Suprapubic skin (tissue), 4 donors: ENCODE results near the gene TBC1D32. TPM values are rescaled to one million over a fixed set of nuclear protein-coding genes. Genes with fewer than 3 reads are reported as not detected.

ENCODE experiments used
- DNase-seq, 2 donors: peaks; one replicate each; pipeline ENCODE4 v3.0.0-alpha.2; 2019; ENCODE audit warnings: low spot score in 2 of 2
- H3K27ac ChIP-seq: fragments of 200-600 bp; sonication (generic); one replicate; pipeline ENCODE4 v1.5.1; 2019
- H3K27me3 ChIP-seq: fragments of 200-600 bp; sonication (generic); one replicate; pipeline ENCODE4 v1.5.1; 2019
- H3K36me3 ChIP-seq: fragments of 200-600 bp; sonication (generic); one replicate; pipeline ENCODE4 v1.5.1; 2019
- H3K4me1 ChIP-seq: fragments of 200-600 bp; sonication (generic); one replicate; pipeline ENCODE4 v1.5.1; 2019
- H3K4me3 ChIP-seq: fragments of 200-600 bp; sonication (generic); one replicate; pipeline ENCODE4 v1.5.1; 2019; ENCODE audit warnings: mild to moderate bottlenecking
- H3K9me3 ChIP-seq: fragments of 200-600 bp; sonication (generic); one replicate; pipeline ENCODE4 v1.5.1; 2019
- CTCF ChIP-seq, 2 donors: fragments of 200-600 bp in 1 of 2; fragments of 450-650 bp in 1 of 2; sonication (generic) in 1 of 2; IDR thresholded peaks; one replicate each; pipeline ENCODE4 v1.5.1; 2016 to 2019; ENCODE audit warnings: antibody characterized with exemption in 2 of 2, mild to moderate bottlenecking in 1 of 2, moderate library complexity in 1 of 2
- EP300 ChIP-seq: sonication (generic); formaldehyde crosslinking; IDR thresholded peaks from one replicate; pipeline ENCODE4 v1.6.1; 2017; ENCODE audit warnings: antibody characterized with exemption
- POLR2A ChIP-seq, 2 donors: fragments of 450-650 bp; IDR thresholded peaks; one replicate each; pipeline ENCODE4 v1.6.1; 2017; ENCODE audit warnings: antibody characterized with exemption in 2 of 2, mild to moderate bottlenecking in 2 of 2, moderate library complexity in 2 of 2
- POLR2AphosphoS5 ChIP-seq, 3 donors: sonication (generic); formaldehyde crosslinking; IDR thresholded peaks; one replicate each; pipeline ENCODE4 v1.6.1; 2017; ENCODE audit warnings: antibody characterized with exemption in 3 of 3
- WGBS: methylation state at CpG from one replicate; pipeline ENCODE4 v1.1.5; 2018; 5-methylcytosine and 5-hydroxymethylcytosine counted together
- total RNA-seq, 4 donors: library from RNA; depleted of rRNA; stranded (reverse); fragments of >200 nt; gene quantifications; one replicate each; pipeline ENCODE4 v1.1.0, GENCODE V29; 2016

TBC1D32 gene
- total RNA-seq, 4 donors from 2014 or later = 9.1 to 30.6 (median 14.1) TPM

- no peak for TF ChIP-seq POLR2AphosphoS5 (IDR thresholded peaks at IDR 0.05)
- TF ChIP-seq POLR2A (IDR thresholded peaks at IDR 0.05) = no peak
- TF ChIP-seq EP300 = no peak
- no peak for TF ChIP-seq CTCF (IDR thresholded peaks at IDR 0.05)
- 89% methylated on average over 13 of the region's 13 CpGs for WGBS
- Histone ChIP-seq H3K4me1 (no peaks in the 10 kb centered on the region), H3K4me3 (no peak overlapping the region), H3K27me3 (no peaks in the 10 kb centered on the region), H3K27ac (no peak overlapping the region), H3K36me3 (no peaks in the 10 kb centered on the region), H3K9me3 (no peaks in the 10 kb centered on the region)
- no peak for DNase-seq
Measured at GRCh38 chr6:121042766-121043165, 291.5 kb downstream of the TBC1D32 start.

DNA sequence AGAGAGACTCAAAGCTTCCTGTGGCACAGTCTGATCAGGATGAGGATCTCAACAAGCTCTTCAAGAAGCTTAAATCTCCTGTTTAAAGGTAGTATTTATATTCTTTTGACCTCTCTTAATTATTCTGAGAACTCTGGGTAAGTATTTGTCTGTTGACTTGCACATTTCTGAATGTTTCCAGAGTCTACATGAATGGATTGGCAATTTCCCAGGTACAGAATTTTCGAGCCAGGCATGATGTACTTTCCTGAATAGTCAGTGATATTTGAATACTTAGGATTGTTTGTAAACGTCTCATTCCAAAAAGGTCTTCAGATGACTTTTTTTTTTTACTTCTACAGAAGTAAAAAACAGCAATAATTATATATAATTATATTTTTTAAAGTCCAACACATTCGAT, 293.4 kb downstream of the TBC1D32 start:
- DNase-seq = no peak
- Histone ChIP-seq H3K4me1 (no peaks in the 10 kb centered on the region), H3K4me3 (no peak overlapping the region), H3K36me3 (no peaks in the 10 kb centered on the region), H3K27me3 (no peaks in the 10 kb centered on the region), H3K9me3 (no peaks in the 10 kb centered on the region), H3K27ac (no peak overlapping the region)
- 35% methylated on average over 3 of the region's 3 CpGs for WGBS
- TF ChIP-seq POLR2A (IDR thresholded peaks at IDR 0.05) (no peak), POLR2AphosphoS5 (IDR thresholded peaks at IDR 0.05) (no peak), CTCF (IDR thresholded peaks at IDR 0.05) (no peak), EP300 (no peak)

GRCh38 chr6:121033091-121033490, 301.2 kb downstream of the TBC1D32 start:
- 91% methylated on average over 3 of the region's 3 CpGs for WGBS
- Histone ChIP-seq H3K4me1 (no peaks in the 10 kb centered on the region), H3K27me3 (no peaks in the 10 kb centered on the region), H3K9me3 (no peaks in the 10 kb centered on the region), H3K27ac (no peak overlapping the region), H3K36me3 (no peaks in the 10 kb centered on the region), H3K4me3 (no peak overlapping the region)
- no peak for DNase-seq
- TF ChIP-seq POLR2AphosphoS5 (IDR thresholded peaks at IDR 0.05) (no peak), CTCF (IDR thresholded peaks at IDR 0.05) (no peak), EP300 (no peak), POLR2A (IDR thresholded peaks at IDR 0.05) (no peak)

DNA sequence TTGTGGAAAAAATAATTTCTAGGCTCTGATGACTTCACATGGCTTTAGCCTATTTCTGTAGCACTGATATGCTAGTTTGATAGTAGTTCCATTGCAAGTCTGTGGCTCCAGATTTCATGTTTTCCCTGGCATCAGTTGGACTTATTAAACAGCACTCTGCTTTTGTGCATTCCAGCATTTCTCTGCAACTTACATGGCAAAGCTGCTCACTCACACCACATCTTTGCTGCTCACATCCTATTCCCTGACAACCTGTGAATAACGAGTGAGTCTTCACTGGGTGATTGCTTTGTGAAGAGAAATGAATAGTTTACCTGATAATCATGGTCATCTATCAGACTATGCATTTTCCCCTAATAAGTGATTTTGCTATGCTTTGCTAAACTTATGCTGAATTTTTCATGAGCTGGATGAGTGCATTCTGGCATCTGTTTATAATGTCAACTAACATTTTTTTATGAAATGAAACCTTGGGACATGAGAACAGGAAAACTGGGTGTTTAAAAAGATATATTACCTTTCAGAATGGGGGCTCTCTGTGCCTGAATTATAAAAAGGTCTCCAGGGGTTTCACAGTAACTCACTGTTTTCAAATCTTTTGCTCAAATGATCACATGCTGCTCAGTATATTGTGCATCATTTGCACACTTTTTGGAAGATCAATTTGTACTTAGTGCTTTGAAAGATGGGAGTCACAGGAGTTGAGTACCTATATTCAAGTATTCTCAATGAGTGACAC, 301.8 kb downstream of the TBC1D32 start:
- 19% methylated on average over 1 of the region's 1 CpG for WGBS
- H3K27me3 ChIP-seq = no peaks in the 10 kb centered on the region
- TF ChIP-seq POLR2A (IDR thresholded peaks at IDR 0.05) = no peak
- no peak for TF ChIP-seq CTCF (IDR thresholded peaks at IDR 0.05)
- TF ChIP-seq EP300 = no peak
- TF ChIP-seq POLR2AphosphoS5 (IDR thresholded peaks at IDR 0.05) = no peak
- H3K27ac ChIP-seq = no peak overlapping the region
- H3K9me3 ChIP-seq = no peaks in the 10 kb centered on the region
- H3K4me3 ChIP-seq = no peak overlapping the region
- H3K4me1 ChIP-seq = no peaks in the 10 kb centered on the region
- DNase-seq = no peak
- H3K36me3 ChIP-seq = no peaks in the 10 kb centered on the region

Other genes starting within 250 kb of the TBC1D32 start
- gene GJA1, start 101.2 kb upstream of the TBC1D32 start, total RNA-seq = 100 to 1,000 TPM; 170 to 484 (median 346) TPM